ENCODE results near the gene CDKAL1.

The CDKAL1 gene

DNA sequence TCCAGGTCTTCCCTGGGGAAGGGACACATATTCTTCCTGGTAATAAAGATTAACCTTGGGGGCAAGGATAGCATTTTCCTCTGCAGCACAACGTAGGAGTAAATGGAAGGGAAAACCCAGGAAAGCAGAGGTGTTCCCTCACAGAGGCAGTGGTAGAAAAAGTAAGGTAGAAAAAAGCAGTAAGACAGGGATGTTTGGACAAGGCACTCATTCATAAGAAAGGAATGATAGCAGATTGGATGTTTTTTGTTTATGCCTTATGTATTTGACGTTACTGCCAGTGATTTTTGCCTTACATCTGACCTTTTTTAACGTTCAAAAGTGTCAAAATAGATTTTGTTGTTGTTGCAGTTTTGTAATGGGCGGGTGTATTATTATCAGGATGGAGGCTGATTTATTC, 395.0 kb downstream of the CDKAL1 start:
- Histone ChIP-seq H2AFZ (no peak overlapping the region), H3K4me1 (no peaks in the 10 kb centered on the region), H3K27me3 (ENCODE audit: control insufficient read depth, insufficient read depth, low read length) (no peaks in the 10 kb centered on the region), H3K36me3 (ENCODE audit: control insufficient read depth, insufficient read depth, low read length) (no peaks in the 10 kb centered on the region), H3K4me3 (ENCODE audit: low read depth, low read length) (no peak overlapping the region), H3K9me3 (ENCODE audit: control insufficient read depth, low read length) (no peaks in the 10 kb centered on the region), H3K9ac (no peak overlapping the region), H3K79me2 (no peaks in the 10 kb centered on the region), H3K4me2 (ENCODE audit: low read length) (no peak overlapping the region), H3K27ac (no peak overlapping the region)
- TF ChIP-seq CTCF (IDR thresholded peaks at IDR 0.05): no peak

GRCh38 chr6:20931093-20931492, 396.8 kb downstream of the CDKAL1 start:
- TF ChIP-seq CTCF (IDR thresholded peaks at IDR 0.05): no peak
- H3K27me3 ChIP-seq (ENCODE audit: control insufficient read depth, insufficient read depth, low read length): no peaks in the 10 kb centered on the region
- no peaks in the 10 kb centered on the region for H3K9me3 ChIP-seq (ENCODE audit: control insufficient read depth, low read length)

GRCh38 chr6:20931772-20932171, 397.5 kb downstream of the CDKAL1 start:
- H3K36me3 ChIP-seq (ENCODE audit: control insufficient read depth, insufficient read depth, low read length): no peaks in the 10 kb centered on the region
- no peak overlapping the region for H3K4me3 ChIP-seq (ENCODE audit: low read depth, low read length)
- H3K79me2 ChIP-seq: no peaks in the 10 kb centered on the region
- no peaks in the 10 kb centered on the region for H3K9me3 ChIP-seq (ENCODE audit: control insufficient read depth, low read length)
- no peak overlapping the region for H3K9ac ChIP-seq
- TF ChIP-seq CTCF (IDR thresholded peaks at IDR 0.05): no peak
- H3K27ac ChIP-seq: no peak overlapping the region
- H3K4me2 ChIP-seq (ENCODE audit: low read length): no peak overlapping the region
- H3K27me3 ChIP-seq (ENCODE audit: control insufficient read depth, insufficient read depth, low read length): no peaks in the 10 kb centered on the region
- no peaks in the 10 kb centered on the region for H3K4me1 ChIP-seq
- no peak overlapping the region for H2AFZ ChIP-seq

More at GRCh38 chr6:20931093-20931492, 396.8 kb downstream of the CDKAL1 start:
- H3K36me3 ChIP-seq (ENCODE audit: control insufficient read depth, insufficient read depth, low read length): no peaks in the 10 kb centered on the region
- H3K4me3 ChIP-seq (ENCODE audit: low read depth, low read length): no peak overlapping the region
- H3K4me2 ChIP-seq (ENCODE audit: low read length): no peak overlapping the region
- no peak overlapping the region for H3K9ac ChIP-seq
- no peaks in the 10 kb centered on the region for H3K4me1 ChIP-seq
- no peak overlapping the region for H2AFZ ChIP-seq
- no peaks in the 10 kb centered on the region for H3K79me2 ChIP-seq
- H3K27ac ChIP-seq: no peak overlapping the region

GRCh38 chr6:20932284-20932683, 398.0 kb downstream of the CDKAL1 start:
- H3K4me3 ChIP-seq (ENCODE audit: low read depth, low read length): no peak overlapping the region
- no peak overlapping the region for H3K4me2 ChIP-seq (ENCODE audit: low read length)
- no peaks in the 10 kb centered on the region for H3K79me2 ChIP-seq
- H2AFZ ChIP-seq: no peak overlapping the region
- H3K4me1 ChIP-seq: no peaks in the 10 kb centered on the region
- H3K27me3 ChIP-seq (ENCODE audit: control insufficient read depth, insufficient read depth, low read length): no peaks in the 10 kb centered on the region
- H3K9me3 ChIP-seq (ENCODE audit: control insufficient read depth, low read length): no peaks in the 10 kb centered on the region
- no peak for TF ChIP-seq CTCF (IDR thresholded peaks at IDR 0.05)
- H3K9ac ChIP-seq: no peak overlapping the region
- H3K27ac ChIP-seq: no peak overlapping the region
- no peaks in the 10 kb centered on the region for H3K36me3 ChIP-seq (ENCODE audit: control insufficient read depth, insufficient read depth, low read length)

DNA sequence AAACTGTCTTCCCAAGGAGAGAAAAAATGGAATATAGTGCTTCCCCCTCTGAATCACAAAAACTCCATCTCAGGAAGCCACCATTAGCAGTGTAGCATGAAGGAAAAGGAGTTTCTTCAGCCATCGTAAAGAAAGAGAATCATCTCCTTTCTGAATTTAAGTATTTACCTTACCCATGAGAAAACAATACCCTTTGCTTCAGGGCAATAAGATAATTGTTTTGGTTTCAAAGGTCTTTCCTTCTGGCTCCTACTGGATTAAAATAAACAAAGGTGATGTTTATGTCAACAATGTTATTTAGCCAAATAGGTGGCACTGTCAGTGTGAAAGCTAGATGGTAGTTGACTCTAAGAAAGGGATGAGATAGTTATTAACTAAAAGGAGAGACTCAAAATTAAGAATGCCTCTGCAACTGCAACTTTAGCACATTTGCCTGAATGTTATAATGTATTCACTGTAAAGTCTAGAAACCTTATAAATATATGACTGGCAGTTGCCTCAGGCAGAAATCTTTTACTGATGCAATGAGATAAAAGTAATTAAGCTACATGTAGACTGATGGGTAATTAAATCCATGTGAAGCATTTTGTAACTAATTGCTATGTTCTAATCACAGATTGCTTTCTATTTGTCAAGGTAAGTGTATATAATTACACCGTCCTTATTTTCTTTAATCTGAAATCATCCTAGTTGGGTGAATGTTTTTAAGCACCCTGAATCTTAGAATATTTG, 399.0 kb downstream of the CDKAL1 start:
- Histone ChIP-seq H3K4me3 (ENCODE audit: low read depth, low read length) (no peak overlapping the region), H3K9ac (no peak overlapping the region), H3K9me3 (ENCODE audit: control insufficient read depth, low read length) (no peaks in the 10 kb centered on the region), H3K4me1 (no peaks in the 10 kb centered on the region), H3K36me3 (ENCODE audit: control insufficient read depth, insufficient read depth, low read length) (no peaks in the 10 kb centered on the region), H3K27ac (no peak overlapping the region), H2AFZ (no peak overlapping the region), H3K4me2 (ENCODE audit: low read length) (no peak overlapping the region), H3K27me3 (ENCODE audit: control insufficient read depth, insufficient read depth, low read length) (no peaks in the 10 kb centered on the region), H3K79me2 (no peaks in the 10 kb centered on the region)
- no peak for TF ChIP-seq CTCF (IDR thresholded peaks at IDR 0.05)

All from parathyroid adenoma (tissue), 2 donors.